ENCODE results near the gene RRP9. TPM values are rescaled to one million over a fixed set of nuclear protein-coding genes. Genes with fewer than 3 reads are reported as not detected.

RRP9 gene
- total and polyA plus RNA-seq, 2 donors (not counting 3 experiments of a cell fraction or from before 2014, with no cell fraction given) = 26.0 to 30.1 TPM

- H3K4me1 ChIP-seq (ENCODE audit: control insufficient read depth, extremely low read depth, insufficient read depth, low read length) = no peaks in the 10 kb centered on the region
- FAIRE-seq (no peak), DNase-seq (ENCODE audit: low read depth, low spot score) (no peak)
- no peaks in the 10 kb centered on the region for H3K9me1 ChIP-seq (replicated peaks; ENCODE audit: control insufficient read depth, extremely low read depth, insufficient read depth, low read length)
- no peak overlapping the region for H3K4me3 ChIP-seq (replicated peaks in 1 of 3; ENCODE audit: insufficient read depth in 1 of 3, low read depth in 1 of 3, low read length in 3 of 3)
- peaks cover 0 to 2% of the 10 kb centered on the region in 2 experiments for H3K36me3 ChIP-seq (ENCODE audit: control insufficient read depth in 2 of 2, extremely low read depth in 1 of 2, insufficient read depth in 2 of 2, low read length in 2 of 2)
- dilution Hi-C loops (cut with MboI; ENCODE audit: extremely low pct_ligation_motif_present, low sequenced_read_pairs) = no loop called here
- no peaks in the 10 kb centered on the region for H4K20me1 ChIP-seq (replicated peaks; ENCODE audit: control insufficient read depth, extremely low read depth, insufficient read depth, low read length)
- no peak overlapping the region for H3K9ac ChIP-seq (replicated peaks; ENCODE audit: extremely low read depth, insufficient read depth, low read length)
- H2AFZ ChIP-seq (ENCODE audit: low read depth, low read length) = no peak overlapping the region
- H3K27me3 ChIP-seq (ENCODE audit: control insufficient read depth in 2 of 2, insufficient read depth in 2 of 2, low read length in 2 of 2) = peaks cover 6 to 10% of the 10 kb centered on the region in 2 experiments
- no peak overlapping the region for H3K4me2 ChIP-seq (ENCODE audit: insufficient read depth, low read length)
- H3K27ac ChIP-seq (ENCODE audit: insufficient read depth, low read depth, low read length) = no peak overlapping the region
- POLR2A ChIA-PET = no interaction called here
- no peaks in the 10 kb centered on the region for H3K9me3 ChIP-seq (replicated peaks; ENCODE audit: control insufficient read depth, insufficient read depth, low read length)
- H3K79me2 ChIP-seq (ENCODE audit: control insufficient read depth, insufficient read depth, low read length) = no peaks in the 10 kb centered on the region
- no TSS peak for BruUV-seq (replicated peaks)
- TF ChIP-seq POLR2A (IDR thresholded peaks at IDR 0.05; ENCODE audit: low read depth, low read length) = no peak
- no peak for TF ChIP-seq EZH2 (IDR thresholded peaks at IDR 0.05; ENCODE audit: borderline replicate concordance, low read depth, low read length, severe bottlenecking)
- TF ChIP-seq MYC (IDR thresholded peaks at IDR 0.05; ENCODE audit: low read depth, low read length) = no peak
- no peak for TF ChIP-seq GATA2 (IDR thresholded peaks at IDR 0.05; ENCODE audit: insufficient read depth, insufficient read length, low read depth, low read length)
- no peak for TF ChIP-seq JUN (IDR thresholded peaks at IDR 0.05; ENCODE audit: borderline replicate concordance, insufficient read depth, insufficient read length, low read depth)
- TF ChIP-seq, protein P1, sequence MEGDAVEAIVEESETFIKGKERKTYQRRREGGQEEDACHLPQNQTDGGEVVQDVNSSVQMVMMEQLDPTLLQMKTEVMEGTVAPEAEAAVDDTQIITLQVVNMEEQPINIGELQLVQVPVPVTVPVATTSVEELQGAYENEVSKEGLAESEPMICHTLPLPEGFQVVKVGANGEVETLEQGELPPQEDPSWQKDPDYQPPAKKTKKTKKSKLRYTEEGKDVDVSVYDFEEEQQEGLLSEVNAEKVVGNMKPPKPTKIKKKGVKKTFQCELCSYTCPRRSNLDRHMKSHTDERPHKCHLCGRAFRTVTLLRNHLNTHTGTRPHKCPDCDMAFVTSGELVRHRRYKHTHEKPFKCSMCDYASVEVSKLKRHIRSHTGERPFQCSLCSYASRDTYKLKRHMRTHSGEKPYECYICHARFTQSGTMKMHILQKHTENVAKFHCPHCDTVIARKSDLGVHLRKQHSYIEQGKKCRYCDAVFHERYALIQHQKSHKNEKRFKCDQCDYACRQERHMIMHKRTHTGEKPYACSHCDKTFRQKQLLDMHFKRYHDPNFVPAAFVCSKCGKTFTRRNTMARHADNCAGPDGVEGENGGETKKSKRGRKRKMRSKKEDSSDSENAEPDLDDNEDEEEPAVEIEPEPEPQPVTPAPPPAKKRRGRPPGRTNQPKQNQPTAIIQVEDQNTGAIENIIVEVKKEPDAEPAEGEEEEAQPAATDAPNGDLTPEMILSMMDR (IDR thresholded peaks at IDR 0.05; ENCODE audit: extremely low read depth in 1 of 2, insufficient read depth in 1 of 2, low read depth in 1 of 2, low read length in 2 of 2) = no peak
- TF ChIP-seq, protein P2, sequence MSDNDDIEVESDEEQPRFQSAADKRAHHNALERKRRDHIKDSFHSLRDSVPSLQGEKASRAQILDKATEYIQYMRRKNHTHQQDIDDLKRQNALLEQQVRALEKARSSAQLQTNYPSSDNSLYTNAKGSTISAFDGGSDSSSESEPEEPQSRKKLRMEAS (IDR thresholded peaks at IDR 0.05; ENCODE audit: insufficient read depth, insufficient read length) = no peak
- no peak for TF ChIP-seq POLR2AphosphoS5 (IDR thresholded peaks at IDR 0.05; ENCODE audit: insufficient read depth, low read depth, low read length)
- TF ChIP-seq FOS (IDR thresholded peaks at IDR 0.05; ENCODE audit: borderline replicate concordance, insufficient read depth, low read length) = no peak
- intact Hi-C loops (cut with micrococcal nuclease) = no loop called here
- CTCF ChIA-PET = interaction anchor here (1.0 to 2.1 kb wide), 4 partner anchors 9 to 24 kb away, joined by 3 to 14 read pairs (median 8); partner anchors contain the start of genes ABHD14B, PARP3, PCBP4 and RRP9
Observed at GRCh38 chr3:51958603-51959521, 17.2 kb upstream of the RRP9 start.

Measured in endothelial cell of umbilical vein (primary cell).